ENCODE results near the gene CALR3.

DNA sequence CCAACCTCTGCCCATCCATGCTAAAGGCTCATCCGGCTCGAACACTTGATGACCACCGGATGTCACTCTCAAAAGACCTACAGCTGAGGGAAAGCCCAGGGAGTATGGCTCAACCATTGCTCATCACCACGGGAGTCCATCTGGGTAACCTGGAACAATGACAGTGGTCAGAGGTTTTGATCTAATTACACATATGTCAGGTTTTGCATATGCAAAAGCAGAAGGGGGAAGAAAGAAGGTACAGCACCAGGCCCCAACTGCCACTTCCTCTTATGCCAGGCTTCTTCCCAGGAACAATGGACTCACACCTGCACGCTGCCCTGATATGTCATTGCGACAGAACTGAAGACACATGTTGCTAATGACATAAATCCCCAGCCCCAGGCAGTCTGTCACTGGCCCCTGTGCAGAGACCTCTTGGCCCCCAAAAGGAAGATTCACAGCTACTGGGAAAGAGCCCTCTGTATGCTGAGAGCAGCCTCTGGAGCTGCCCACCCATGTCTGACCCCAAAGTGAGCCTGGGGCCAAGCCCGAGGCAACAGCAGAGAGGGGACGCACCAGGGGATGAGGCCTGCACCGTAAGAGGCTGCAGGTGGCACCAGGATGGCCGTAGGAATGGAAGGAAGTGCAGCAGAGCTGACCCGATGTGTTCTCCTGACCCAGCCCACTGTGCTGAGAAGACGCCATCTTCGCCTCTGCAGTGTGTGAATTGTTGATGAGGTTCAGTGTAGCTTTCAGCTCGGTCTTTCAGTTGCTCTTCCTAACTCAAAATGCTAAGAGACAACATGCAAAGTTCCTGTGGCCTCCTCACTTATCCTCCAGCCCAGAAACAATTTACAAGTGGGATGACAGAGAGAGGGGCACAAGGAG is 50.5 kb downstream of the CALR3 start:
- TF ChIP-seq, protein P1, sequence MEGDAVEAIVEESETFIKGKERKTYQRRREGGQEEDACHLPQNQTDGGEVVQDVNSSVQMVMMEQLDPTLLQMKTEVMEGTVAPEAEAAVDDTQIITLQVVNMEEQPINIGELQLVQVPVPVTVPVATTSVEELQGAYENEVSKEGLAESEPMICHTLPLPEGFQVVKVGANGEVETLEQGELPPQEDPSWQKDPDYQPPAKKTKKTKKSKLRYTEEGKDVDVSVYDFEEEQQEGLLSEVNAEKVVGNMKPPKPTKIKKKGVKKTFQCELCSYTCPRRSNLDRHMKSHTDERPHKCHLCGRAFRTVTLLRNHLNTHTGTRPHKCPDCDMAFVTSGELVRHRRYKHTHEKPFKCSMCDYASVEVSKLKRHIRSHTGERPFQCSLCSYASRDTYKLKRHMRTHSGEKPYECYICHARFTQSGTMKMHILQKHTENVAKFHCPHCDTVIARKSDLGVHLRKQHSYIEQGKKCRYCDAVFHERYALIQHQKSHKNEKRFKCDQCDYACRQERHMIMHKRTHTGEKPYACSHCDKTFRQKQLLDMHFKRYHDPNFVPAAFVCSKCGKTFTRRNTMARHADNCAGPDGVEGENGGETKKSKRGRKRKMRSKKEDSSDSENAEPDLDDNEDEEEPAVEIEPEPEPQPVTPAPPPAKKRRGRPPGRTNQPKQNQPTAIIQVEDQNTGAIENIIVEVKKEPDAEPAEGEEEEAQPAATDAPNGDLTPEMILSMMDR (IDR thresholded peaks at IDR 0.05): no peak
- no peak for TF ChIP-seq EP300 (IDR thresholded peaks at IDR 0.05)
- TF ChIP-seq POLR2A (IDR thresholded peaks at IDR 0.05): no peak
- no peak for TF ChIP-seq POLR2AphosphoS5 (IDR thresholded peaks at IDR 0.05)
